NCI-H2196 treated with DMSO at 0.1 percent for 48 hours (cell line): ENCODE data around the gene CHMP2A.
A peak's percentile ranks its signal among the peaks of the same experiment; 100 is the strongest.
"Not testable (repeated sequence)": the region's sequence is repeated elsewhere in the genome, so short reads cannot be mapped to it uniquely, and the experiment has no call there.

Experiments
- DNase-seq: peaks from one replicate; lab custom pipeline; 2025; ENCODE audit not compliant: unreplicated experiment; lab: John Stamatoyannopoulos, UW

The CHMP2A gene

DNA sequence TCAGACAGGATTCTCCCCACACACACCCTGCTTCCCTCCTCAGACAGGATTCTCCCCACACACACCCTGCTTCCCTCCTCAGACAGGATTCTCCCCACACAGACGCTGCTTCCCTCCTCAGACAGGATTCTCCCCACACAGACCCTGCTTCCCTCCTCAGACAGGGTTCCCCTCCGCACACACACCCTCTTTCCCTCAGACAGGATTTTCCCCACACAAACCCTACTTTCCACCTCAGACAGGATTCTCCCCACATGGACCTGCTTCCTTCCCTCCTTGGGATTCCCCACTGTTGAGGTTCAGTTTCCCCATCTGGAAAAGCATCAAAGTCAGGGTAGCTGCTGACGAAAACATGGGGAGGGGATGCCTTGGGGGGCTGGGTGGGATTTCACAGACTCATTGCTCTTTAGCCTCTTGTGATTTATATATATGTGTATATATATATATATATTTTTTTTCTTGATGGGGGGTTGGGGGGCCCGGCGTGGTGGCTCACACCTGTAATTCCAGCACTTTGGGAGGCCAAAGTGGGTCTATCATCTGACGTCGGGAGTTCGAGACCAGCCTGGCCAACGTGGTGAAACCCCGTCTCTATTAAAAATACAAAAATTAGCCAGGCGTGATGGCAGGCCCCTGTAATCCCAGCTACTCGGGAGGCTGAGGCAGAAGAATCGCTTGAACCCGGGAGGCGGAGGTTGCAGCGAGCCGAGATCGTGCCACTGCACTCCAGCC lies 12.1 kb downstream of the CHMP2A start:
- DNase-seq = not testable (repeated sequence)

DNA sequence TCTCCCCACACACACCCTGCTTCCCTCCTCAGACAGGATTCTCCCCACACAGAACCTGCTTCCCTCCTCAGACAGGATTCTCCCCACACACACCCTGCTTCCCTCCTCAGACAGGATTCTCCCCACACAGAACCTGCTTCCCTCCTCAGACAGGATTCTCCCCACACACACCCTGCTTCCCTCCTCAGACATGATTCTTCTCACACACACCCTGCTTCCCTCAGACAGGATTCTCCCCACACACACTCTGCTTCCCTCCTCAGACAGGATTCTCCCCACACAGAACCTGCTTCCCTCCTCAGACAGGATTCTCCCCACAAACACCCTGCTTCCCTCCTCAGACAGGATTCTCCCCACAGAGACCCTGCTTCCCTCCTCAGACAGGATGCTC lies 15.7 kb downstream of the CHMP2A start:
- DNase-seq = not testable (repeated sequence)

DNA sequence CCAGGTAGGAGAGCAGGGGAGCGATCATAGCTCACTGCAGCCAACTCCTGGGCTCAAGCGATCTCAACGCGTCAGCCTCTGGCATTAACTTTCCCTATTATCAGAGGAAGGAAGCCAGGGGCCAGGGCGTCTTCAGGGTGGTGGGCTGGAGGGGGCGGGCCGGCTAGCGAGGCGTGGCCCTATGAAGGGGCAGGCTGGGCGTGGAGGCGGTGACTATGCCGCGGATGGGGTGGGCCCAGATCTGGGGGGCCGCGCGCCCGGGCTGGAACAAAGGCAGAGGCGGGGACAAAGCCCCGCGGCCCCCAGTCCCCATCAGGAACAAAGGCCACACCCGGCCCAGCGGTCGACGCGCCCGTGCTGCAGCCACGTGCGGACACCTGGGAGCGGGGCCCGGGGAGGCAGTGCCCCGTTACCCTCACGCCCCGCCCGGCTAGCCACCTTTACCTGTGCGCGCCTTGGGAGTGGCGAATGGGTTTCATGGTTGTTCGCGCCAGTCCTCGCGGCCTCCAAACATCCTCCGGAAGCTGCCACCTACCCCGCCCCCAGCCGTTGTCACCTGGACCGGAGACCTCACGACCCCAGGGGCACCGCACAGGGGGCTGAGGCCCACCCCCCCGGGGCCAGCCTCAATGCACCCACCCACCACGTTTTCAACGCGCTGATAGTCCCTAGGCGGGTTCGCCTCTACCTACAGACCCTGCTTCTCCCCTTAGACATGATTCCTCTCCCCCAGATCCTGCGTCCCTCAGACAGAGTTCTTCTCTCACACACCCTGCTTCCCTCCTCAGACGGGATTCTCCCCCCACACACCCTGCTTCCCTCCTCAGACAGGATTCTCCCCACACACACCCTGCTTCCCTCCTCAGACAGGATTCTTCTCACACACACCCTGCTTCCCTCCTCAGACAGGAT lies 16.4 kb downstream of the CHMP2A start:
- no peak for DNase-seq

DNA sequence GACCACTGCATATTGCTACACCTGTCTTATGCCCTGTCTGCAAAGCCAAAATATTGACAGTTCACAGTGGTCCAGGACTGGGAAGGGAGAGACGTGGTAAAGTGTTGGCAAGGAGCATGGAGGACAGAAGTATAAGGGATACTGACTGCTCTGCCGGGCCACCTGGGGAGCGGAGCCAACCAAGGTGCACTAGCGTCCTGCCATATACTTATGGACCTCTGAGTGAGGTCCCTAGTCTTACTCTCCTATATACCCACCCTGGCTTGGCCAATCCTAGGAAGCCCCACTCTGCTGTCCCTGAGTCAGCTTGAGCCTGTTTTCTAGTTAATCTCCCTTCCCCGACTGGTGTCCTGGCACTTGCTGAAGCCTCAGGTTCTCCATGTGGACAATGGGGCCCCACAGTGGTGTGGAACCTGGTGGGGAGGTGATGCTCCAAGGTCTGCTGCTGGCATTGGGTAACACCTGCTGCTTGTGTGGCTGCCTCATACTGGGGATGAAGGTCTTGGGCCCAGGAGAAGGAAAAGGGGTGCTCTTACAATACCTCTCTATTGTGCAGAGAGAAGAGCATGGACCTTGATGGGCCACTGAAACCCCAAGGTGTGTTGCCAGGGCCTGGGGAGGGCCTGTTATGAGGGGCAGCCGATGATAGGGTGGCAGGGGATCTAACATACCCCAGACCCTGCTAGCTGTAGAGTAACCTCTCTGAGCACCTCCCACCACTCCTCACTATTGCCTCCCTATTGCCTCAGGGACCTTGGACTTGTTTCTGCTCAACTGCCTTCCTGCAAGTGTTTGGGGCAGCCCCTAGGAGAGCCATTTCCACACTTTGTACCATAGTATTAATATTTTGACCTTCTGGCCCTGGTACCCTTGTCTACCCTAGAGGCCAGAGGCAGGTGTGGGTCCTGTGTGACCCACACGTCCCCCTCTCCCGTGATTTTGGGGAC lies 17.8 kb downstream of the CHMP2A start:
- DNase-seq = no peak

DNA sequence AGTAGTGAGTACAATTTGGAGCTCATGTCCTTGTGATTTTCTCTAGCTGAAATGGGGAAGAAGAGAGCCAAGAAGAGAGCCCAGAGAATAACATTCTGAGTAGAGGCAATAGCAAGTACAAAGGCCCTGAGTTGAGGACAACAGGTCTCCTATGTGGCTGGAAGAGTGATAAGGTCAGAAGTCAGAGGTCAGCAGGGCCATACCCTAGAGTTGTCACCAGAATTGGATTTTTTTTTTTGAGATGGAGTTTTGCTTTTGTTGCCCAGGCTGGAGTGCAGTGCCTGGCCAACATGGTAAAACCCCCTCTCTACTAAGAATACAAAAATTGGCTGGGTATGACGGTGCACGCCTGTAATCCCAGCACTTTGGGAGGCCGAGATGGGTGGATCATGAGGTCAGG lies 19.0 kb downstream of the CHMP2A start:
- DNase-seq = no peak

DNA sequence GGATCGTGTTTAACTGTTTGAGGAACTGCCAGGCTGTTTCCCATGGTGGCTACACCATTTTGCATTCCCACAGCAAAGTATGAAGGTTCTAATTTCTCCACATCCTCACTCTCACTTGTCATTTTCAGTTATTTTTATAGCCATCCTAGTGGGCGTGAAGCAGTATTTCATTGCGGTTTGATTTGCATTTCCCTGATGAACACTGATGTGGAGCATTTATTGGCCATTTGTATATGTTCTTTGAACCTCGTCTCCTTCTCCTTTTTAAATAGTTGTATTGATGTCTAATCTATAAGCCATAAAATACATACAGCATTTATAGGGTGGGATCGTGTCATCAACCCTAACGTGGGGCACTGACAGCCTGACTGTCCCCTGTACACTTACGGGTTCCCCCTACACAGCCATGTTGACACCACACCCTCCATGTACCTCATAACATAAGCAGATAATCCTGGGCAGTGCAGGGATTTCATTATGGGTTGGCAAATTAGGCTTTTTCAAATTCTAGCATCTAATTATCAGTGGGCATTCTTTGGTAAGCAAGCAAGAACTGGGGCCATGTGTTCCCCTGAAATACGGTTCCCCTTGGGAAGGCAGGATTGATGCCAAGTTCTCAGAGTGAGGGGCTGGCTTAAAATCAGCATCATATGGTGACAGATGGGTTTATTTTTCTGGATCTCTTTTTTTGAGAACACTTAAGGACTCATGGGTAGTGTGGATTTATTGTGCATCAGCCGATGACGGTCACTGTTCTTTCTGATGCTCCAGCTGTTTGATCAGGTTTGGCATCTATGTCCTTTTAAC lies 23.7 kb downstream of the CHMP2A start:
- no peak for DNase-seq

DNA sequence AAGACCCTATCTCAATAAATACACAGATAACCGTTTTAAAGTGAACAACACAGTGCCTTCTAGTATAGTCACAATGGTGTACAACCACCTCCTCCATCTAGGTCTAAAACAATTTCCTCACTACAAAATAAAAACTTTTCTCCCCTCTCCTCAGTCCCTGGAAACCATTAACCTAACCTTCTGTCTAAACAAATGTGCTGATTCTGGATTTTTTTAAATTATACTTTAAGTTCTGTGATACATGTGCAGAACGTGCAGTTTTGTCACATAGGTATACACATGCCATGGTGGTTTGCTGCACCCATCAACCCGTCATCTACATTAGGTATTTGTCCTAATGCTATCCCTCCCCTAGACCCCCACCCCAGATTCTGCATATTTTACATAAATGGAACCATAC lies 25.5 kb downstream of the CHMP2A start:
- DNase-seq = no peak

DNA sequence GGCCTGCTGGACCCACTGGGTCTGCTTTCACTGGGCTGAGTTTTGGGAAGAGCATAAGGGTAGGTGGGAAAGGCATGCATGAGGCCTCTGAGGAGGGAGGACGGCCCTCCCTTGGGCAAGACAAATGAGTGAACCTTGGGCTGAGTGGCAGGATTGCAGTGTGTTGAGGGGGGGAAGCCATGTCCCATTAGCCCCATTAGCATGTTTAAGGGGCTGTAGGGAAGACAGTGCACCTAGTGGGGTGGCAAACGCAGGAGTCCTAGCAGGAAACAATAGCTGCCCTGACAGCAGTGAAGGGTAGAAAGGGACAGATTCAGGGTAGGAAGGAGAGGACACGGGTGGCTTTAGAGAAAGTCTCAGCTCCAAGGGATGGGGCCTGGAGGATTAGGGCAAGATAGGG lies 32.2 kb downstream of the CHMP2A start:
- no peak for DNase-seq

DNA sequence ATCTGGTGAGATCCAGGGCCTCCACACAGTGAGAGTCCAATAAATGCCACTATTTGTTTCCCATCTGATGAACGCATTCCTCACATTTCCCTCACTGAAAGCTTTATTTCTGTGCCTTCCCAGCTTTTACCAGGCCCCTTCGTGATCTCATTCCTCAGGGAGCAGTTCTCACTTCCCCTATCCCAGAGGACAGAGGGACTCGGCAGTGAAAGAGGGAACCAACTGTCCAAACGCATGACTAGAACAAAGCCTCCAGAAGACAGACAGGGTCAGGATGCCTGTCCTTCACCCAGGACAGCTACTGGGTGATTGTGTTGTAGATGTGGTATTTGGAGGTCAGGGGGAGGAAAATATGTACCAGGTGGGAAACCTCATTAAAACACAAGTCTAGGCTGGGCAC lies 33.3 kb downstream of the CHMP2A start:
- no peak for DNase-seq

DNA sequence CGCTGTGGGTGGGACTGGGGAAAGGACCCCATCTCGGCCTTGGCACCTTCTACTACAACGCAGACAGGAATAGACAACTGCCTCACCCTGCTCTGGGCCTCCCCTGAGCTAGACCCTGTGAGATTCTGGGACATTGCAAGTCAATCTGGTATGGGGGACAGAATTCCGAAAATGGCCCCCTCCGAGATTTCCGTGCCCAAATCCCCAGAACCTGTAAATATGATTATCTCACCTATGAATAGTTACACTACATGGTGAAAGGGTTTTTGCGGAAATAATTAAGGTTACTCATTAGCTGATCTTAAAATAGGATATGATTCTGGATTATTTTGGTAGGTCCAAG lies 34.7 kb downstream of the CHMP2A start:
- no peak for DNase-seq

DNA sequence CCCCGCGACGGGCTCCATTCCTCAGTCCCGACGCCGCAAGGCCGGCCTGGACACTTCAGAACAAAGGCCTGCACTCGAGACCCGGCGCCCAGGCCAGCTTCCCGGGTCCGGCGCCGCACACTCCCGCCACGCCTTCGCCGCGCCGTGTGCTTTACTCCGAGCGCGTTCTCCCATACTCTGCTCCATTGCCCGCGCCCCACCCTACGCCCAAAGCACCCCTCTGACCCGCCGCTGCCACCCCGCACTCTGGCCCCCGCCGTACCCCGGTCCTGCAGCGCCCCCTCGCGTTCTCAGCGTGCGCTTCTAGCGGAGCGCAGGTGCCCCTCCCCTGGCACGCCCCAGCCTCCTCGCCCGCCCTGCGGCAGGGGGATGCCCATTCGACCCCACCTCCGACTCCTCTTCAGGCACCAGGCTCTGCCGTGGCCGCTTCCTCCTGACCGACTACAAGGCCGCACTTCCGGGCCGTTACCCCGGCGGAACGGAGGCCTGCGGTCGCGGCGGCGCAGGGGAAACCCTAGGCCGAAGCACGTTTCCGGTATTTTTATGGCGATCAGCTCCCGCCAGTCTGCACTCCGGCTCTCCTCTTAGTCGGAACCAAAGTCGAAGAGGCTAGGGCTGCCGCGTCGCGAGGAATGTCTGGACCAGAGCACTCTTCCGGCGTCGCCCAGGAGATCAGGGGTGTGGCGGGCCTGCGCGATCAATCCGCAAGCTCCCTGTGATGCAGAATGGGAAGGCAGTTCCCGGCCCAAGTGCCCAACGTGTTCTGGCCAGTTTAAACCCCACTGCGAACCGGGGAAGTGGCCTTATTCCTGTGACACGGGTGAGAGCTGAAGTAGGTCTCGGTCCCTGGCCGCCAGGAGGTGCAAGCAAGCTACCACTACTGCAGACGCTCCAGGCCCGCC lies 35.3 kb downstream of the CHMP2A start, which contains the start of gene ZBTB45:
Gene ZBTB45 (minus strand): TSS at position 456 of the 902 bp plus-strand sequence. CDS start 2,137 bp downstream, outside the sequence.
- peak; percentile 92 for DNase-seq

DNA sequence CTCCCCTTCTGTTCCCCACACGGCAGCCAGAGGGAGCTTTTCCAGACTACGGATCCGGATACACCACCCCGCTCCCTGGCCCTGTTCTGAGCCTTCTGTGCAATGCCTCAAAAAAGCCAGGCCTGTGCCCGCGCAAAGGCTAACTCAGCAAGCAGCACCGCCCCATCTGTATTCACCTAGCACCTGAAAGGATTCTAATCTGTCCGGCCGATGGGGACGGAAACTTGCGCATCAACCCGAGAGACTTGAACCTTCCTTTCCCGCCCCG lies 35.9 kb downstream of the CHMP2A start:
- peak; percentile 68 for DNase-seq

DNA sequence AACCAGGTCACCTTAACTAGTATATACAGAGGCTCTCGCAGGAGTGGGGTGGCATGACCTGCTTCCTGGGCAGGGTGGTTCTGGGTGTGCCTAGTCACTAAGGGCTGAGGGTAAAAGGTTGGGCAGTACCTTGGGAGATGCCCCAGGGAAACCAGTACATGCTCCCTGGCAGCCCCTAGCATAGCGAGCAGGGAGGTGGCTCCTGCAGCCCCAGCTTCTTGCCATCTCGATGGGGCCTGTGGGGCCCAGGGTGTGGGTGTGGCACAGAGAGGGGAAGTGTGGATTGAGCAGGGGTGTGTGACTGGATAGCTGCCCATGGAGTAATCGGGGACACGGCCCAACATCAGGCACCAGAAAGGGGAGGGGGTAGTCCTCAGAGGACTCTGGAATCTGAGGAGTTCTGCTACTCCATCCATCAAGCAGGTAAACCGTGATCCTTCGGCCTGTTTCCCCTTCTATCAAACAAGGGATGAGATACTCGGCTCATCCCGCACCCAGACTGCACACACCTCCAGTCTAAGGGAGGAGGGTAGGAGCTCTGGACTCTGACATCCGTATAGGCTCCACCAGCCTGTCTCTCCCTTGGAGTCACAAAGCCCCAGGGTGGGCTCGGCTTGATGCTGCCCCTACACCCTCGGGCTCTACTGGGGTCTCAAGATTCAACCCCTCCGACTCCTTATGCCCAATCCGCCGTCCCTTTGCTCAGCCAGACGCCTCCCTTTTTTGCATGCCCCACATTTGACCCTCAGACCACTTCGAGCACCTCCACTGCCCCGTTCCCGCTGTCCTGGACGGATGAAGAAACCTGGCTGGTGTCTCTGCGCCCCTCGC lies 36.4 kb downstream of the CHMP2A start:
- no peak for DNase-seq

DNA sequence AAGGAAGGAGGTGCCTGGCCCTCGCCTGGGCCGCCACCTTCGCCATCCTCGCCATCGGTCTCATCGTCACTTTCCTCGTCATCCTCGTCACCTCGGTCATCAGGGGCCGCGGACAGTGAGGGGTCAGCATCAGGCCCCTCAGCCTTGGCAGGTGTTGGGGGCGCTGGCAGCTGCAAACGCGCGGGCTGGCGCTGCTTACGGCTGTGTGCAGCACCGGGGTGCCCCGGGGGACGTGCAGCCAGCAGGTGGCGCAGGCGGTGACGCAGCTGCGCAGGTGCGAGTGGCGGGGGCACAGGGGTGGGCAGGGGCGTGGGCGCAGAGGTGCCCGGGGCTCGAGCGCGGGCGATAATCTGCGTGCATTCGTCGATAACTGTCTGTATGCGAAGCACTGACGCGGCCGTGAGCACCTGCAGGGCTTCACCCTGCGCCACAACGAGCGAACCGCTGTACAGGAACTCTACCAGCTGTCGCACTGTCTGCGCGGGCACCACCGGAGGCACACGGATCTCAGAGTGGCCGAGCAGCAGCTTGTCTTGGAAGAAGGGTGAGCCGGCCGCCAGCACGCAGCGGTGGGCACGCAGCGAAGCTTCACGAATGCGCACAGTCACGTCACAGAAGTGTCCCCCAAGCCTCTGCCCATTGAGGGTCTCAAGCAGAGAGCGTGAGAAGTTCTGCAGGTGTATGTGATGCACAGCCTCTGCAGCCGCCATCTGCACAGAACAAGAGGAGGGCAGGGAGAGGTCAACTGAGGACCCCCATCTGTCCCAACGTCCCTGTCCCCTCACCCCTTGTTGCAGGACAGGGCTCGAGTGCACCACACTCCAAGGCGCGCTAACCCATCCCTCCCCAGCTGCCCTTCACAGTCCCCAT lies 37.7 kb downstream of the CHMP2A start:
- no peak for DNase-seq

DNA sequence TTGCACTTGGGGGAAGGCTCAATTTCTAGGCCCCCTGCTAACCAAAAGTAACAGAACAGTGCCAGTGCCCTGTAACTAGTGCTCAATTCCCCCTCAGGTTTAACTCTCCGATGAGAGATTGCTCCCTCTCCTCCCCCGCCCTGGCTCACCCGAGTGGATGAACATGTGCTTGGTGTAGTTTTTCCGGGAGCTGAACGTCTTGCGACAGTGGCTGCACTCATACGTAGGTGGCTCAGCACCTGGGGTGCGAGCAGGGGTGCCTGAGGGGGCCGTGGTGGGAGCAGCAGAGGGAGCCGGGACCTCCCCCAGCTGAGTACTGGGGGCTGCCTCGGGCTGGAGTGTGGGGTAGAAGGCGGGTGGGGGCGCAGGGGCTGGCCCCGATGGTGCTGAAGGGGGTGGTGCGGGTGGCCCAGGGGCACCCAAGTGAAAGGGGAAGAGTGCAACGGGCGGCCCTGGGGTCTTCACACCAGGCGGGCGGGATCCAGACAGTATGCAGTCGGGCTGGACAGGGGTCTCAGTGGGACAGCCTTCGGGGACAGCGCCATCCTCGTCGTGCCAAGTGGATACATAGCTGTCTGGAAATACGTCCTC lies 38.6 kb downstream of the CHMP2A start:
- no peak for DNase-seq

DNA sequence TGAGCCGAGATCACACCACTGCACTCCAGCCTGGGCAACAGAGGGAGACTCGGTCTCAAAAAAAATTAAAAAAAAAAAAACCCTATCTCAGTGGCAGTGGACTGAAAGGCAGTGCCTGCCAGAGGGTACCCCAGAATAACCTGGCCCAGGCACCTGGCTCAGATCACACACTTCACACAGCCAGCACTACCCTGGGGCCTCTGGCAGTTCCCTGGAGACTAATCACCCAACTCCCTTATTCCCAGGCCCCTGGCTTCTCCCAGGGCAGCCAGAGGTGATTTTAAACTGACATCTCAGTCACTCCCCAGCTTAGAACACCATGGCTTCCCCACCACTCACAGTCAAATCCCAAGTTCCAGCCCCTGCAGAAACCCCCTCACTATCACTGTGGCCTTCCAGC lies 39.6 kb downstream of the CHMP2A start:
- DNase-seq = no peak

DNA sequence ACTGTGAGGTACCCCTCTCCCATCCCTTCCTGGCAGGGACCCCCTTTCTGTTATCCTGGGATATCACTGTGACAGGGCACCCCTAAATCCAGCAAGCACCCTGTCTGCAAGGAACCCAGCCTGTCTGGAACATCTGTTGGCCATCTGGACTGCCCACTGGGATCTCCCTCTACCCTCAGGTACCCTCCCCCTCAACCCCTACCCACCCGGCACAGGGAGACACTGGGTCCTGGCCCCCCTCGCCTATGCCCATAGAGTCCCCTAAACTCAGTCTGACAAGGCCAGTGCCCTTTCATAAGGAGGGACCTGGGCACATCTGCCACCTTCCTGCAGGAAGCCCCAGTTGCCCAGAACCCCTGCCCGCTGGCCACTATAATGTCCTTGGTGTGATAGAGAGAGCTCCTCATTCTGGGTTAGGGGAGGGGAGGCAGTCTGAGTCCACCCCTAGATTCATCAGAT lies 40.3 kb downstream of the CHMP2A start:
- no peak for DNase-seq
